Measurements from ENCODE around the gene UIMC1.

Gene UIMC1

DNA sequence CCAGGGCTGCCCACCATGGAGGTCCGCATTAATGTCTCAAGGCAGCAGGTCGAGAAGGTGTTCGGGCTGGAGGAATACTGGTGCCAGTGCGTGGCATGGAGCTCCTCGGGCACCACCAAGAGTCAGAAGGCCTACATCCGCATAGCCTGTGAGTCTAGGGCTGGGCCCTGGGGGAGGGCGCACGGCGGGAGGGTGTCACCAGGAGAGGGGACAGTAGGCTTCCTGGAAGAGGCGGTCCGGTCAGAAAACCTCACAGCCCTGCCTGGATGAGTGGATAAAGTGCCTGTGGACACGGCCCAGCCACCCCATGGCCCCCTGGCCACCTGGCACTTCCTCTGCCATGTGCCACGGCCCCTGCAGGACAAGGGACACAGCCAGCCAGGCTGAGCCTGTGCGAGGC, 138.5 kb downstream of the UIMC1 start:
- no peak for DNase-seq

DNA sequence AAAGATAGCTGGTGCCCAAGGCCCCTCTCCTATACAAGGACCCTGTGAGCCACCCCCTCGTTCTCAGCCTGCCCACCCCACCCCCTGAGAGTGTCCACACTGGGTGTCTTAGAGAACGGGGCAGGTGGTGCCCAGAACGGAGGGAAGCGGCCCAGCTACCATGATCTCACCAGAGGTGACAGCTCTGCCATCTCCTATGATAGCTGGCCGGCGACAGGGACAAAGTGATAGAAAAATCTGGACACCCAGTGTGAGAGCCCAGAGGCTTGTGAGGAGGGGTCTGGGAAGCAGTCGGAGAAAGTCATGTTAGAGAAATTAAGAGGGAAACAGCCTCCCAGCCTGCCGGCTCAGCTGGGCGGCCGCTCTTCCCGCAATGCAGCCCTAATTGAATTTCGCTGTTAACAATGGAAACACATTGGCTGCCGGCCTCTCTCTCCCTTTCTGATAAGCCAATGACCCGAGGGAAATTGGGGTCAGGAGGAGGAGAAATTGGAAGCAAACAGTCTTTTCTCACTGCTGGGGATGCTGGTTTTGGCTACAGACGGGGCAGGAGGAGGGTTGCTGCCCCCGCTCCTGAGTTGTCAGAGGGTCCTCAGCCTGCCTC, 139.8 kb downstream of the UIMC1 start:
- no peak for DNase-seq

DNA sequence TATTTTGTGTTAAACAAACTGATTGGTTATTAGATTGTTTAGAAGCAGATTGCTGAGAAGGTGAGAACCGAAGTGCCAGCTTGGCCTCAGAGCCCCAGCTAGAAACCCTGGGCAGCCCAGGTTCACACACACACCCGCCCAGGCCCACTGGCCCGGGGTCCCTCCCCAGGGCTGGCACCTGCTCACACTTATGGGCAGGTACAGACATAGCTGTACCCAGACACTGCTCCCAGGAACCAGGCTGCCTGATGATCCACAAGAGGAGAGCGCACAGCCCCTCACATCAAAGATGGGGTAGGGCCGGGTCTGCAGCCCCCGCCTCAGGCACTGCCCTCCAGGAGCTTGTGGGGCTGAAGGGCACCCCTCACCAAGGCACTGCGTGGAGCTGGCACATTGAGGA, 140.6 kb downstream of the UIMC1 start:
- no peak for DNase-seq

DNA sequence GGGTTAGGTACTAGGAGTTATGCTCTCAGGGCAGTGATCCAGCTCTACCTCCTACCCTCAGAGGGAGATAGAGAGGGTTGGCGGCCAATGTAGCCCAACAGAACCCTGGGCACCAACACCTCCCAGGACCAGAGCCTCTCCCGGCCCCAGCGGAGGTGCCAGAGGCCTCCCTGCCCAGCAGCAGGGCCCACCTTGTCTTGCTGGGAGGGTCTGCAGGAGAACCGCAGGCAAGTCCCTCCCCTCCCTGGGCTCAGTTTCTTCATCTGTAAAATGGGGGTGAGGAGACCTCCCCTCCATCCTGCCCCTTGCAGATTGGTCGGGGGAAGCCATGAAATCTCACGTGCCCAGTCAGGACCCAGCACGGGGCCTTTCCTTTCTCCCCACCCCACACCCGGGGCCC, 141.8 kb downstream of the UIMC1 start:
- no peak for DNase-seq

DNA sequence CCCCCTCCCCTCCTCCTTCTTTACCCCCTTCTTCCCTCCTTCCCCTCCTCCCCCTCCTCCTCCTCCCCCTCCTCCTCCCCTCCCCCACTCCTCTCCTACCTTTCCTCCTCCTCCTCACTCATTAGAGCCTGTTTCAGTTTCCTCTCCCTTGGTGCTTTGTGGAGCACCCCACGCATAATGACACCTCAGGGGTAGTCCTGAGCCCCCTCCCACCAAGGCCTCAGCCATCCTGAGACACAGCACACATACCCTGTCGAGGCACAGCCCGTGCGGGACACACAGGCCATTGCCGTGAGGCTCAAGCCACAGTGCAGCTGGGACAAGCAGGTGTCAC, 142.8 kb downstream of the UIMC1 start:
- no peak for DNase-seq

DNA sequence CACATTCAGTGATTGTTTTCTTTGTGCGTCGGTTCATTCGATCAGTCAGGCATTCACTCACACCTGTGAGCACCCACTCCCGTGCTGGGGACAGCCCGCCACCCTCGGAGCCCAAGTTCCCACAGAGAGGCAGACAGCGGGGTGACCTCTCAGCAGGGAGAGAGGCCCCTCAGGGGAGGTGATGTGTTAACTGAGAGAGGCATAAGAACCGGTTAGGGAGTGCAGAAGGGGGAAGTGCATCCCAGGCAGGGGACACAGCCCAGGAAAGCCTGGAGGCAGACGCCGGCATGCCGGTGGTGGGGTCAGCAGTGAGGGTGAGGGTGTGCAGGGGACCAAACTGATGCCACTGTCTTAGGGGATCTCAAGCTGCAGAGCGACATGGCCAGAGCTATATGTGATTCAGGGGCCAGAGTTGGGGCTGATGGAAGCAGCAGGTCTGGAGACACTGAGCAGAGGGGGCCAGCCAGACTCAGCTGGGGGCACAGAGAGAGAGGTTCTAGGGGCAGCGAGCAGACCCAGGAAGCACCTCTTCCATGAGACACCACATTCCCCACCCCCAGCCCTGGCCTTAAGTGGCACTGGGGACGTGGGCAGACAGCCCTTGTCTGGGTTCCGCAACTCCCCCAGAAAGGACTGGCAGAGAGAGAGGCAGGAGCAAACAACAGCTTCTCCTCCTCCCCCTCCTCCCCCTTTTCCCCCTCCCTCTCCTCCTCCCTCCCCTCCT, 143.4 kb downstream of the UIMC1 start:
- no peak for DNase-seq

DNA sequence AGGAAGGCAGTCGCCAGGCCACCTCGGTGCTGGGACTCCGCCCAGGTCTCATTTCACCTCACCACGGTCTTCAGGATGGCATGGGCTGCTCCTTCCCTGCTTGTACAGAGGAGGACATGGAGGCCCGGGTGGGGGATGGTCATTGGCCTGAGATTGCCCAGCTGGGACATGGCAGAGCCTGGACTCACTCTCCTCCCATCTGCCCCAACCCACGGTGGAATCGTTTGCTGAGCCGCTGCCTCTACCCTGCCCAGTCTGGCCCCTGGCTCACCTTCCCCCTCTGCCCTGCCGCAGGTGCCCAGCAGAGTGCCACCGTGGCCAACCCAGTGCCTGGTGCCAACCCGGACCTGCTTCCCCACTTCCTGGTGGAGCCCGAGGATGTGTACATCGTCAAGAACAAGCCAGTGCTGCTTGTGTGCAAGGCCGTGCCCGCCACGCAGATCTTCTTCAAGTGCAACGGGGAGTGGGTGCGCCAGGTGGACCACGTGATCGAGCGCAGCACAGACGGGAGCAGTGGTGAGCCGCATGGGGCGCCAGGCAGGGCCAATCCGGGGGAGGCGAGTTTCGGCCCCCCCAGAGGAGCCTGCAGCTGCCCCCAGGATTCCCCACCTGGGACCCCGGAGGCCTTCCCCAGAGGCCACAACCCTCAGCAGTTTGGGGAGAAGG, 144.1 kb downstream of the UIMC1 start:
- no peak for DNase-seq

DNA sequence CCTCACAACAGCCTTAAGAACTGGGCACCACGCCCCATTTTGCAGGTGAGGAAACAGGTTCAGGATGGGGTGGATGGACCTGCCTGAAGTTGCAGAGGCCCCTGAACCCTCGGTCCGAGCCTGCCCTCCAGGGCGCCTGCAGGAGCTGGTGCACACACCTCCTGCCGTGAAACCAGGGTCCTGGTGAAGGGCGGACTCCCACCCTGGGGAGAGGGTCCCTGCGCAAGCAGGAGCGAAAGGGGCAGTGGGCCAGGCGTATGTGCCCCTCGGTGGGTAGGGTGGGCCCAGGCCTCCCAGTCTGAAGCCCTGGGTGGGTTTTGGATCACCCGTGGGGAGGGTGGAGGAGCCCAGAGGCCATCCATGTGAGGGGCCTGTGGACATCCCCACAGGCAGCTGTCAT, 145.3 kb downstream of the UIMC1 start:
- DNase-seq: no peak

DNA sequence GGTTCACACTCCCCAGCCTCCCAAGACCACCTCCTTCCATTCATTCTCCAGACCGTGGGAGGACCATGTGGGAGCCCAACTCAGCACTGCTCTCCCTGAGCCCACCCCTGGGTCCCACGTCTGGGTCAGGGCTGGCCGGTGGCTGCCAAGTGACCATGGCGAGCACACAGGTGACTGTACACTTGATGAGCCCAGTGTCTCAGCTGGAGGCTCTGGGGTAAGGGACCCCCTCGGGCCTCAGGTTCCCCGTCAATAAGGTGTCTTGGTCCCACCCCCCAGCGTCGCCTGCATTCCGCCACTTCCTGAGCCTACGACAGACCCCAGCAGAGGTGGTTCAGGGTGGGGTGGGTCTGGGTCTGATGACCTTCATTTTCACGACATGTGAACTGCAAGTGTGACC, 146.2 kb downstream of the UIMC1 start:
- DNase-seq: no peak

DNA sequence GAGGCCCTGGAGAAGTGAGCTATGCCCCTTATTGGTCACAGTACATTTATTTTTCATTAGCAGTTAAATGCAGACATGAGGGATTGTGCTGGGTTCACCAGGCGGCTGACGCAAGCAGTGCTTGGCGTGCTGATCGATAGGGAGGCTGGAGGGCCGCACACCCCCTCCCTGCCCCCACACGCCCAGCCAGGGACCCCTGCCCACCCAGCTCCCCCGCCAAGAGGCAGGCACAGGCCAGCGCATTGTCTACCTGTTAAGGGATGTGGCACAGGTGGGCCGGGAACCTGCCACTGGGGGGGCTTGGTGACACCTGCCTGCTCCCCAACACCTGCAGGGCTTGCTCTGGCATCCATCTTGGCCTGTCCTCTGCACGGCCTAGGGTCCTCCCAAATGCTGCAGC, 146.7 kb downstream of the UIMC1 start:
- no peak for DNase-seq

DNA sequence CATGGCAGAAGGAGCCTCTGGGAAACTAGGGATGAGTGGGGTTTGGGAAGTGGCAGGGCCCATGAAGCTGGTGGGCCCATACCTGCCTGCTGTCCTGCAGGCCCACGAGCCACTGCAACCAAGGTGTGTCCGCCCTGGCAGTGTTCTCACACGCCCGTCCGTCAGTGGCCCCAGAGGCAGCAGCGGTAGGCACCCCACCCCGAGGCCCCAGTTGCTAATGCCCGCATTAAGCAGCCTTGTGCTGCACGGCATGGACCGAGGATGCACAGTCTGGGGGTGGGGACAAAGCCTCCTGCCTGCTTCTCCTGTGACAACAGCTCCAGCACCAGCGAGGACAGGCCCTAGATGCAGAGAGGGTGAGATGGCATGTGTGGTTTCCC, 148.7 kb downstream of the UIMC1 start:
- no peak for DNase-seq

DNA sequence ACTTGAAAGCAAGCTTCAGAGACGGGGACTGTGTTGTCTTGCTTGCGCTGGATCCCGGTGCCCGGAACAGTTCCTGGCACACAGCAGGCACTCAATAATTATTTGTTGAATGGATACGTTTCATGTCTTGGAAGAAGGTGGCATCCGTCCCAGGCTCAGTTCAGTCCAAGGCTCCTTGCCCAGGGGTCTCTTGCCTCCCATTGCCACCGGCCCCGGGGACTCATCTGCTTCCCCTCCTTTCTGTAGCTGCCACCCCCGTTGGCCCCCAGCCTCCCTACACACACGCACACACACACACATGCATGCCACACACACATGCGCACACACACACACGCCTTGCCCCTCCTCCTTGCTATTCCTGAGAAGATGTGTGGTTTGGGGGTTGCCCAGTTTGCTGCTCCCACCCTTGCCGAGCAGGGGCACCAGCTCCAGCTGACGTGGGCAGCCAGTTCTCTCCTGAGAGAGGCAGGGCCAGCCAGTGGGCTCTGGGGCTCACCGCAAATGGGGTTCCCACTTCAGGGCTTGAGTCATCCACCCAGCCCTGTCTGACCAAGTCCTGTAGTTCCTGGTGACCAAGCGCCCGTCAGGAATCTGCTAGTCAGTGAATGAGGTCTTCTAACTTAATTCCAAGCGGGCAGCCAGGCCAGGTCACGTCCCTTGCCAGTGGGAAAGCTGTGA, 149.2 kb downstream of the UIMC1 start:
- no peak for DNase-seq

DNA sequence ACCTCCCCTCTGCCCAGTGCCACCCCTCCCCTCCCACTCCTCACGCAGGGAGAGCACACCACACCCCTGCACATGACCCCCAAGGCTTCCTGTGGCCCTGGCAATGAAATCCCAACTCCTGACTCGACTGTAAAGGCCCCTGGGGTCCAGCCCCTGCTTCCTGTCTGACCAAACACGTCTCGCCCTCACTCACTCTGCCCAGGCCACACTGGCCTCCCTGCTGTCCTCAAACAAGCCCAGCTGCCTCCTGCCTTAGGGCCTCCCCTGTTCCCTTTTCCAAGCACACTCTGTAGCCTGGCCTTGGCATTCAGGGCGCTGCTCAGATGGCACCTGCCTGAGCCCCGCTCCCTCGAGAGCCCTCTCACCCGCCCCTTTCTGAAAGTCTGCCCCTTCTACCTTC, 149.8 kb downstream of the UIMC1 start:
- DNase-seq: no peak

DNA sequence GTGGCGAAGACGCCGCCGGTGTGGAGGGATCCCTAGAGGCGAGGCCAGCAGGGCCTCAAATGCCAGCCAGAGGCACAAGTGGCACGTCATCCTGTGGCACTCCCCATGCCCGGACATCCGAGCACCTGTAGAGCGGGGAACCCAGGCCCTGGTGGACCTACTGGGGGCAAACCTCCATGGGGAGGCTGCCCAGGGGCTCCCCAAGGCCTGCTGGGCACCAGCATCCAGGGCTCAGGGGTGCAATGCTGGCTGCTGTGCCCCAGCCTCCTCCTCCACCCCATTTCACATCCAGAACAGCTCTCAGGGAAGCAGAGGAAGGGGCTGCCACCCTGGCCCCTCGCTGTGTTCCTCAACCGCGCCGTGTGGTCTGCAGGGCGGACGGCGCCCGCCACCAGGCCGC, 151.0 kb downstream of the UIMC1 start:
- DNase-seq: no peak
